Islet precursor cell (in vitro differentiated cells): ENCODE measurements around the gene RECK.
"Not testable (repeated sequence)": the region's sequence is repeated elsewhere in the genome, so short reads cannot be mapped to it uniquely, and the experiment has no call there.

ENCODE experiments used
- DNase-seq: peaks from one replicate; pipeline ENCODE4 v3.0.0-alpha.2; 2018

RECK gene, protein sequence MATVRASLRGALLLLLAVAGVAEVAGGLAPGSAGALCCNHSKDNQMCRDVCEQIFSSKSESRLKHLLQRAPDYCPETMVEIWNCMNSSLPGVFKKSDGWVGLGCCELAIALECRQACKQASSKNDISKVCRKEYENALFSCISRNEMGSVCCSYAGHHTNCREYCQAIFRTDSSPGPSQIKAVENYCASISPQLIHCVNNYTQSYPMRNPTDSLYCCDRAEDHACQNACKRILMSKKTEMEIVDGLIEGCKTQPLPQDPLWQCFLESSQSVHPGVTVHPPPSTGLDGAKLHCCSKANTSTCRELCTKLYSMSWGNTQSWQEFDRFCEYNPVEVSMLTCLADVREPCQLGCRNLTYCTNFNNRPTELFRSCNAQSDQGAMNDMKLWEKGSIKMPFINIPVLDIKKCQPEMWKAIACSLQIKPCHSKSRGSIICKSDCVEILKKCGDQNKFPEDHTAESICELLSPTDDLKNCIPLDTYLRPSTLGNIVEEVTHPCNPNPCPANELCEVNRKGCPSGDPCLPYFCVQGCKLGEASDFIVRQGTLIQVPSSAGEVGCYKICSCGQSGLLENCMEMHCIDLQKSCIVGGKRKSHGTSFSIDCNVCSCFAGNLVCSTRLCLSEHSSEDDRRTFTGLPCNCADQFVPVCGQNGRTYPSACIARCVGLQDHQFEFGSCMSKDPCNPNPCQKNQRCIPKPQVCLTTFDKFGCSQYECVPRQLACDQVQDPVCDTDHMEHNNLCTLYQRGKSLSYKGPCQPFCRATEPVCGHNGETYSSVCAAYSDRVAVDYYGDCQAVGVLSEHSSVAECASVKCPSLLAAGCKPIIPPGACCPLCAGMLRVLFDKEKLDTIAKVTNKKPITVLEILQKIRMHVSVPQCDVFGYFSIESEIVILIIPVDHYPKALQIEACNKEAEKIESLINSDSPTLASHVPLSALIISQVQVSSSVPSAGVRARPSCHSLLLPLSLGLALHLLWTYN

GRCh38 chr9:36036780-36037548, at the start of gene RECK:
RECK (plus strand) TSS chr9:36036913; CDS start chr9:36036999, 86 bp downstream.
- peak; percentile 94 for DNase-seq

- DNase-seq: no peak
These were observed 46.6 kb upstream of the RECK start for GRCh38 chr9:35990155-35990554.

DNA sequence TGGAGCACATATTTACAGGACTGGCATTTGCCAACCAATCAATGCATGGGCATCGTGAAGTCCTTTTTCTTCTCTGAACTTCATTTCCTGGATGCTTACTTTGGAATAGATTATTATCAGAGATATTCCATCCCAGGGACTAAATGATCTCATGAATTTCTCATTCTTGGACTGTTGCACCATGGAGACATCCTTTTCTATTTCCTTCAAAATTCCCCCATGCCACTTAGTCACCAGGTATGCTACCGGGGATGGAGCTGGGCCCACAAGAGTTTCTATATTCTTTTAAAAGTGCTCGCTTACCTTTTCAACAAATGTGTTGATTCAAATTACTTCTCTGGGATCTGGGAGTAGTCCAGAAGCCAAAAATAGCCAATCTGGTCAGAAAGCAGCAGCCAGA, 43.6 kb upstream of the RECK start:
- DNase-seq: not testable (repeated sequence)

- no peak for DNase-seq
These were observed 42.6 kb upstream of the RECK start for GRCh38 chr9:35993976-35994720.

DNA sequence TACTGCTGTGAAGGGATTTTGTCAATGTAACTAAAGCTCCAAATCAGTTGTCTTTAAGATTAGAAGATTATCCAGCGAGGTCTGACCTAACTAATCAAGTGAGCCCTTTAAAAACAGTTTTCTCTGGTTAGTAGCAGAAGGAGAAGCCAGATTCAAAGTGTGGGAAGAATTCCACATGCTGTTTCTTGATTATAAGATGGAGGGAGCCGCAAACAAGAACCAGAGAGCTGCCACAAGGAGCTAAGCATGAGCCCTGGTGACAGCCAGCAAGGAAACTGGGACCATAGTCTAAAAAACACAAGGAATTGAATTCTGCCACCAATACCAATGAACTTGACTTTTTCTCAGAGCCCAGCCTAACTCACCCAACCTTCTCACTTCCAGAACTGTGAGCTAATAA, 41.8 kb upstream of the RECK start:
- DNase-seq: no peak

DNA sequence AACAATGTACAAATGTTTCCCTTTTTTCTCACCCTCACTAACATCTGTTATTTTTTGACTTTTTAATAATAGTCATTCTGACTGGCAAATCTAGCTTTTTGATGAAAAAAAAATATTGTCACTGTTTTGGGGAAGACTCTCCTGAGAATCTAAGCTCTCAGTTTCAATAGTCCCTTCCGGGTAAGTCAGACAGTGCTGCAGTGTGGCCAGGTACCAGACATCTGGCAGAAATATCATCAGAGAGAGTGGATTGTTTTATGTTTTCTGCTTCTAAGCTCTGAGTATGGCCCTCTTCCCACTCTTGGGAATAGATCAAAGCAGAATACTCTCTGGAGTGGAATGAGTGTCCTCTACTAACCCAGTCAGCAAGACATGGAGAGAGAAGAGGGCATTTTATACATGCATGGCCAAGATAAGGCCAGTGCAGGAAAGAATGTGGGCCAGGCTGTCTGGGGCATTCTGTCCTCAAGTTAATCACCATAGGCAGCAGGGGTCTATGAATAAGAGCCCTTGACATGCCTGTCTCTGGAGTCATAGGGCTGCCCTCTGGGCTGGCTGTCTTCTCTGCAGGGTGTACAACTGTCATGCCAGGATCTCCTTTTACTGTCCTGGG, 40.2 kb upstream of the RECK start:
- peak; percentile 86 for DNase-seq

- DNase-seq: not testable (repeated sequence)
These were observed 39.7 kb upstream of the RECK start for GRCh38 chr9:35997016-35997415.

DNA sequence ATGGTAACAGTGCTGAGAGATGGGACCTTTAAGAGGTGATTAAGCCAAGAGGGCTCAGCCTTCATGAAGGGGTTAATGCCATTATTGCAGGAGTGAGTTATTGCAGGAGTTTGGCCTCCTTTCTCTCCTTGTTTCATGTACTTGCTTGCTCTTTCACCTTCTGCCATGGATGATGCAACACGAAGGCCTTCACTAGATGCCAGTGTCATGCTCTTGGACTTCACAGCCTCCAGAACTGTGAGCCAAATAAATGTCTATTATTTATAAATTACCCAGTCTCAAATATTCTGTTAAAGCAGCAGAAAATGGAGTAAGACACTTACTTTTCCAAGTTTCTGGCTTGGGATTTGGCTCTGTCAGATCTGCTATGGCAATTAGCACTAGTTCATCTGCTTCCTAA, 38.4 kb upstream of the RECK start:
- no peak for DNase-seq

DNA sequence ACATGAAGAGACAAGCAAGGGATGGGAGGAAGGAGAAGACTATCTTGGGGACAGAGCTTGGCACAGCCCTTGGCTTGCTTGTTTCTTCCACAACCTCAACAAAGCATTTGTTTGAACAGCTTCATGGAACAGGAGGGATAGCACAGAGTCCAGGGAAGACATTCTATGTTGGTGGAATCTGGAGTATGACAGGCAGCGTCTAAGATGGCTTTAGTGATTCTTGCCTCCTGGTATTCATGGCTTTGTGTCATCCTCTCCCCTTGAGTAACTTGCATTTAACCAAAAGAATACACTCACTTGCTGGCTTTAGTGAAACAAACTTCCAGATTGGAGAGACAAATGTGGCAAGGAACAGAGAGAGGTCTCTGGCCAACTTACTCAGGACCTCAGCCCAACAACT, 30.8 kb upstream of the RECK start:
- no peak for DNase-seq

- no peak for DNase-seq
These were observed 30.0 kb upstream of the RECK start for GRCh38 chr9:36006549-36007315.

DNA sequence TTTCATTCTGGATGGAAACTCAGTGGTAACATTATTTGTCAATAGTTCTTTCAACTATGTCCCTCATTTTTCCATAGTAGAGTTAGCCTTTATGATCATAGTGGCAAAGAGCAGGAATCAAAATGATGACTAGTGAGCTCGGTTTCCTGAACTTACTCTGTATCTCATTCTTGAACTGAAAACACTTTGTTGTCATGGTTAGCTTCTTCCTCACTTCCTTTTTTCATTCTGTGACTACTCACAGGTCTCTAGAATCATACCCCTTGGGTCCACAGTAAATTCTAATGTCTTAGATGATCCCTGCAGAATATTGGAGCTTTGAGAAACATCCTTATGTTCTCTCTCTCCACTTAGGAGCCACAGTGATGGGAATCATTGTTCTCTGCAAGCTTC, 29.4 kb upstream of the RECK start:
- DNase-seq: no peak

DNA sequence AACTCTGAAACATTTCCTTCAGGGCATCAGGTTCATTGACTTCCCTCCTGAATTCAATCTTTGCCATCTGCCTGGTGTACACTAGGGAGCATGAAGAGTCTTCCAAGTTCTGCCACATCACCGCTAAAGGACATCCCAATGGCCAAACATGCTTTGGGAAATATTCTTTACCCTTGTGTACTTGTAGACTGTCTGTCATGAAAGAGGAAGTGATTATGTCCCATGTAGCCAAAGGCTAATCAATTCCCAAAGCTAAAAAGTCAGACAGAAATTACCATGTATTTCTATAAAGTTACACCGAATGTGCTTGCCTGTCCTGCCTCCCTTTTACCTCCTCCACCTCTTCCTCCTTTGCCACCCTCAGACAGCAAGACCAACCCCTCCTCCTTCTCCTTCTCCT, 28.9 kb upstream of the RECK start:
- no peak for DNase-seq

- peak; percentile 77 for DNase-seq
These were observed 27.9 kb upstream of the RECK start for GRCh38 chr9:36008774-36009300.

DNA sequence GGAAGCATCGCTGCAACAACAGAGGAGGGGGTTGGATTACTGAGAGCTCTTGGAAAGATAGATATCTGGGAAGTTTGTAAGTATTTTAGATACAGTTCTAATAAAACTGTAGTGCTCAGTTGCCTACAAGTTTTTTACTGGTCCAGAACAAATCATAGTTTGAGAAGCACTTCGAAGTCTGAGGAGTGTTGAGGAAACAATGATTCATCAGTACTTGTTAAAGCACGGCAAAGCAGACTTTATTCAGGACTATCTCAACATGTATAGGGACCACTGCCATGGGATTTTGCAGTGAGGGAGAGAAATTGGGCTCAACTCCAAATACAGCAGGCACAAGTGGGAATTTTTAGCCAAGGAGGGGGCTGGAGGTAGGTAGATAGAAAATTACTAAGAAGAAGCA, 25.3 kb upstream of the RECK start:
- no peak for DNase-seq

GRCh38 chr9:36017278-36017677, 19.4 kb upstream of the RECK start:
- no peak for DNase-seq

DNA sequence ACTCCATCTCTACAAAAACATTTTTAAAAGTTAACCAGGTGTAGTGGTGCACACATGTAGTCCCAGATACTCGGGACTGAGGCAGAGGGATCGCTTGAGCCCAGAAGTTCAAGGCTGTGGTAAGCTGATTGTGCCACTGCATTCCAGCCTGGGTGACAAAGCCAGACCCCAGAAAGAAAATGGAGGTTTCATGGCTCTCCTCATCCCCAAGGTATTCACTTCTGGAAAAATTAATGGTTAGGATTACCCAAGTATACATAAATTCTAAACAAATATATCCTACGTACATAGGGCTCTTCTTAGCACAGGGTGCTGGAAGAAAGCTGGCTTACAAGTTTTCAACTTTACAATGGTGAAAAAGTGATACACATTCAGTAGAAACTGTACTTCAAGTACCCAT, 18.6 kb upstream of the RECK start:
- DNase-seq: no peak

- DNase-seq: no peak
These were observed 17.6 kb upstream of the RECK start for GRCh38 chr9:36018891-36019720.

DNA sequence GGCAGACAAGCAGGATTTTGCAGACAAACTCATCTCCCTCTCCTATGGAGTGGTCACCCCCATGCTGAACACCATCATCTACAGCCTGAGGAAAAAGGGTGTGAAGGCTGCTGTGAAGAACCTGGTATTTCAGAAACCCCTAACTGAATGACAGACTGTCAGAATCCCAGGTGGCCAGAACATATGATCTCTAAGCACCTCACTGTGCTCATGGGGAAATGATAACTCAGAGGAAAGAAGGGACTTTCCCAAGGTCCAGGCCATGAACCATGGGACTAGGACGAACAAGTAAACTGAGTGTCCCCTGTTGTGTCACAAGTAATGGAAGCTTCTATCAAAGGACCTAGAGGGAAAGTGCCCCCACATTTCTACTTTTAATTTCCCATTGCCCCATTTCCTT, 14.7 kb upstream of the RECK start:
- DNase-seq: no peak

GRCh38 chr9:36023260-36024048, 13.3 kb upstream of the RECK start:
- DNase-seq: peak; percentile 85
